ENCODE measurements around the gene HIPK1. TPM values are rescaled to one million over a fixed set of nuclear protein-coding genes. Genes with fewer than 3 reads are reported as not detected.
A peak's percentile ranks its signal among the peaks of the same experiment; 100 is the strongest.

HIPK1 gene
- total RNA-seq, 1 experiment from 2014 or later: 40.1 TPM

GRCh38 chr1:113929750-113930498 lies 800 bp downstream of the HIPK1 start:
- Histone ChIP-seq H2AFZ (ENCODE audit: low read depth, low read length, poor library complexity, severe bottlenecking) (no peak overlapping the region), H3K27ac (ENCODE audit: low read depth, low read length) (peak overlapping the region; percentile 48), H3K4me3 (replicated peaks in 1 of 2; ENCODE audit: low read depth in 1 of 2, low read length in 2 of 2) (peak overlapping the region; percentile 74 to 84), H3K79me2 (ENCODE audit: insufficient read depth, low read length) (peaks cover 50% of the 10 kb centered on the region), H3K27me3 (ENCODE audit: insufficient read depth, low read length) (no peaks in the 10 kb centered on the region), H4K20me1 (ENCODE audit: insufficient read depth) (0 out of 2 replicates have a peak, but pooled peaks cover 2% of the 10 kb centered on the region), H3K36me3 (ENCODE audit: control insufficient read depth in 1 of 2, insufficient read depth in 2 of 2, low read length in 2 of 2) (no peaks in the 10 kb centered on the region), H3K9me3 (ENCODE audit: control insufficient read depth in 1 of 2, insufficient read depth in 1 of 2, low read depth in 1 of 2, low read length in 2 of 2) (no peaks in the 10 kb centered on the region), H3K4me1 (ENCODE audit: control insufficient read depth in 1 of 2, insufficient read depth in 2 of 2, low read length in 2 of 2) (peaks cover 13 to 29% of the 10 kb centered on the region in 2 experiments; a peak in 3 of 4 replicates), H3K4me2 (ENCODE audit: low read length) (peak overlapping the region; percentile 92), H3K9me2 (ENCODE audit: insufficient read depth) (no peaks in the 10 kb centered on the region), H3K9ac (ENCODE audit: low read length) (peak overlapping the region; percentile 64)
- ATAC-seq (peak; percentile 69), DNase-seq (ENCODE audit: low read depth, low spot score) (no peak)
- TF ChIP-seq ZFX (IDR thresholded peaks at IDR 0.05) (peak; percentile 73), REST (IDR thresholded peaks at IDR 0.05; ENCODE audit: low read depth) (no peak)
- POLR2A ChIA-PET: interaction anchor here (1.0 to 3.5 kb wide), 2 partner anchors 10 to 25 kb away, joined by 5 to 24 read pairs; partner anchors contain the start of genes AP4B1 and DCLRE1B
- CTCF ChIA-PET: interaction anchor here (0.6 to 2.1 kb wide), 2 partner anchors 24 to 809 kb away, joined by 4 to 5 read pairs; partner anchors contain the start of gene DCLRE1B
- intact Hi-C loops (cut with micrococcal nuclease): loop anchor here (1.0 kb wide), 1 partner anchor 25 kb away; the partner anchor contains the start of gene DCLRE1B
- RAD21 ChIA-PET (ENCODE audit: low non-redundant PET in 1 of 2, low total read pairs in 2 of 2, uncharacterized antibody in 2 of 2, unreplicated experiment in 2 of 2): interaction anchor here in 1 of 2 experiments (1.5 kb wide), 1 partner anchor 25 kb away, joined by 3 read pairs; the partner anchor contains the start of gene DCLRE1B
- no TSS peak for BruUV-seq (replicated peaks)
